Adrenal gland (tissue), 12 donors: ENCODE measurements around the gene EXD3. TPM values are rescaled to one million over a fixed set of nuclear protein-coding genes. Genes with fewer than 3 reads are reported as not detected.

Source experiments
- DNase-seq, 7 donors: peaks; one replicate each; pipeline ENCODE4 v3.0.0-alpha.2; 2019 to 2020
- H3K27ac ChIP-seq, 5 donors: fragments of 200-600 bp; sonication (generic) in 4 of 5; 1 replicate in 3 of 5; 2 replicates in 2 of 5; pipeline versions ENCODE4 v1.5.1 to v1.8.0; 2016 to 2020; ENCODE audit warnings: mild to moderate bottlenecking in 1 of 5
- H3K27me3 ChIP-seq: fragments of 200-600 bp; 2 replicates; pipeline ENCODE4 v1.8.0; 2021
- H3K36me3 ChIP-seq, 2 donors: fragments of 200-600 bp; replicated peaks in 1 of 2; 1 replicate in 1 of 2; 2 replicates in 1 of 2; pipeline versions ENCODE4 v1.5.1 to v1.8.0; 2018 to 2022
- H3K4me1 ChIP-seq, 2 donors: fragments of 200-600 bp; replicated peaks in 1 of 2; 1 replicate in 1 of 2; 2 replicates in 1 of 2; pipeline versions ENCODE4 v1.5.1 to v1.8.0; 2018 to 2021
- H3K4me3 ChIP-seq, 4 donors: fragments of 200-600 bp; sonication (generic) in 3 of 4; one replicate each; pipeline ENCODE4 v1.5.1; 2016 to 2018
- H3K9me3 ChIP-seq, 3 donors: fragments of 200-600 bp; sonication (generic) in 1 of 3; replicated peaks in 1 of 3; 1 replicate in 2 of 3; 2 replicates in 1 of 3; pipeline versions ENCODE4 v1.5.1 to v1.8.0; 2016 to 2021
- POLR2A ChIP-seq, 2 donors: fragments of 450-650 bp; IDR thresholded peaks; one replicate each; pipeline ENCODE4 v1.6.1; 2017; ENCODE audit warnings: antibody characterized with exemption in 2 of 2, mild to moderate bottlenecking in 2 of 2, moderate library complexity in 1 of 2
- WGBS, 4 donors: extraction: QIAGEN DNeasy Blood & Tissue Kit in 2 of 4; methylation state at CpG; one replicate each; pipeline versions ENCODE4 v1.1.5 to v1.1.7; 2013 to 2017; 5-methylcytosine and 5-hydroxymethylcytosine counted together
- intact Hi-C, 2 donors: fragments of 100-400 bp; cut with DNase I; formaldehyde crosslinking; loops; one replicate each; pipeline versions ENCODE4 v1.14.1 to v1.15.0; 2022 to 2023
- polyA plus RNA-seq, 3 donors: library from polyadenylated mRNA; stranded (reverse); fragments of 200-250 nt in 2 of 3; fragments of 350-450 nt in 1 of 3; fragmentation: Illumina TruSeq in 1 of 3; extraction: RNeasy Lipid Tissue Mini Kit (QIAGEN cat#74804) in 1 of 3; gene quantifications; one replicate each; pipeline ENCODE4 v1.2.3, GENCODE V29; 2013 to 2014
- total RNA-seq, 9 donors: library from RNA; depleted of rRNA in 4 of 9; stranded (reverse); fragments of >200 nt in 4 of 9; fragments of 120-200 nt in 1 of 9; fragmentation: NEBNext Ultra II Directional in 1 of 9; extraction: Animal tissue kit (Norgen Biotek cat#: 25700) in 1 of 9; gene quantifications; one replicate each; pipeline versions ENCODE4 v1.1.0 to v1.2.4, GENCODE V29; 2013 to 2023
- TF ChIP-seq, protein P1 (sequence below), 6 experiments: fragments of 450-650 bp in 4 of 6; fragments of 200-600 bp in 2 of 6; sonication (generic) in 1 of 6; IDR thresholded peaks; 1 replicate in 5 of 6; 2 replicates in 1 of 6; pipeline versions ENCODE4 v1.5.1 to v1.8.0; 2016 to 2021; ENCODE audit warnings: antibody characterized with exemption in 6 of 6, mild to moderate bottlenecking in 2 of 6, moderate library complexity in 1 of 6
- donor health status: healthy with polysubstance abuse.
- donor health status: Bipolar disorder and iron deficiency.
- donor health status: DM: yes; HTN: yes; CAD: no.
- donor health status: DM: no; HTN: no; CAD: no.
- donor health status: DM: no; HTN: no; CAD: no.
- donor health status: DM: yes; HTN: yes; CAD: no.

EXD3 gene
- total and polyA plus RNA-seq, 12 donors = 1.2 to 111 (median 23.9) TPM

DNA sequence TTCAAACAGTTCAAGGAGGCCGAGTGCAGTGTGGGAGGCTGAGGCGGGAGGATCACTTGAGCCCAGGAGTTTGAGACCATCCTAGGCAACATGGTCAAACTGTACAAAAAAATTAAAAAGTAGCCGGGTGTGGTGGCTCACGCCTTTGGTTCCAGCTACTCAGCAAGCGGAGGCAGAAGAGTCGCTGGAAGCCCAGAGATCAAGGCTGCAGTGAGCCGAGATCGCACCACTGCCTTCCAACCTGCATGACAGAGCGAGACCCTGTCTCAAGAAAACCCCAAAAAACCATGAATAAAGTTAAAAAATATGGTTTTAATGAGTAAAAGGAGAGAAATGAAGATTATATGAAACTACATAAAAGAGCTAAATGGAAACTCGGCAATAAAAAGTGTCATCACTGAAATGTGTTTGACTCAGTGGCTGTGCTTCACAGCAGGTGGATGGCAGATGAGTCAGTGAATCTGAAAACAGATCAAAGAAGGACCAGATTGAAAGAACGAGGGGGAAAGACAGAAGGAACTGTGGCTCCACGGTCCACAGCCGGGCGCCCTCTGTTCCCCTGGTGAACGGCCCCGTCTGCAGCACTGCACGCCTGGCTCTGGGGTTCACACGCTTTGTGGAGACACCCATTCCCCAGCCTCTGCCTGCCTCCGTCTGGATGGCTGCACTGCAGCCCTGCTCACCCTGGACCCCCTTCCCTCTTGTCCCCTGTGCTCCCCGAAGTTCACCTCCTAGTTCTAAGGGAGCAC lies 25.1 kb downstream of the EXD3 start:
- no peaks in the 10 kb centered on the region for H3K9me3 ChIP-seq
- no peaks in the 10 kb centered on the region for H3K36me3 ChIP-seq
- no peak for TF ChIP-seq POLR2A (IDR thresholded peaks at IDR 0.05)
- TF ChIP-seq, protein P1, sequence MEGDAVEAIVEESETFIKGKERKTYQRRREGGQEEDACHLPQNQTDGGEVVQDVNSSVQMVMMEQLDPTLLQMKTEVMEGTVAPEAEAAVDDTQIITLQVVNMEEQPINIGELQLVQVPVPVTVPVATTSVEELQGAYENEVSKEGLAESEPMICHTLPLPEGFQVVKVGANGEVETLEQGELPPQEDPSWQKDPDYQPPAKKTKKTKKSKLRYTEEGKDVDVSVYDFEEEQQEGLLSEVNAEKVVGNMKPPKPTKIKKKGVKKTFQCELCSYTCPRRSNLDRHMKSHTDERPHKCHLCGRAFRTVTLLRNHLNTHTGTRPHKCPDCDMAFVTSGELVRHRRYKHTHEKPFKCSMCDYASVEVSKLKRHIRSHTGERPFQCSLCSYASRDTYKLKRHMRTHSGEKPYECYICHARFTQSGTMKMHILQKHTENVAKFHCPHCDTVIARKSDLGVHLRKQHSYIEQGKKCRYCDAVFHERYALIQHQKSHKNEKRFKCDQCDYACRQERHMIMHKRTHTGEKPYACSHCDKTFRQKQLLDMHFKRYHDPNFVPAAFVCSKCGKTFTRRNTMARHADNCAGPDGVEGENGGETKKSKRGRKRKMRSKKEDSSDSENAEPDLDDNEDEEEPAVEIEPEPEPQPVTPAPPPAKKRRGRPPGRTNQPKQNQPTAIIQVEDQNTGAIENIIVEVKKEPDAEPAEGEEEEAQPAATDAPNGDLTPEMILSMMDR (IDR thresholded peaks at IDR 0.05) = no peak
- H3K4me1 ChIP-seq = no peaks in the 10 kb centered on the region
- H3K27me3 ChIP-seq = no peaks in the 10 kb centered on the region
- WGBS, 4 donors = 92 to 95% (median 94%) methylated on average over 19 to 20 of the region's 20 CpGs
- no peak overlapping the region for H3K4me3 ChIP-seq
- intact Hi-C loops = no loop called here
- H3K27ac ChIP-seq = no peak overlapping the region
- no peak for DNase-seq

DNA sequence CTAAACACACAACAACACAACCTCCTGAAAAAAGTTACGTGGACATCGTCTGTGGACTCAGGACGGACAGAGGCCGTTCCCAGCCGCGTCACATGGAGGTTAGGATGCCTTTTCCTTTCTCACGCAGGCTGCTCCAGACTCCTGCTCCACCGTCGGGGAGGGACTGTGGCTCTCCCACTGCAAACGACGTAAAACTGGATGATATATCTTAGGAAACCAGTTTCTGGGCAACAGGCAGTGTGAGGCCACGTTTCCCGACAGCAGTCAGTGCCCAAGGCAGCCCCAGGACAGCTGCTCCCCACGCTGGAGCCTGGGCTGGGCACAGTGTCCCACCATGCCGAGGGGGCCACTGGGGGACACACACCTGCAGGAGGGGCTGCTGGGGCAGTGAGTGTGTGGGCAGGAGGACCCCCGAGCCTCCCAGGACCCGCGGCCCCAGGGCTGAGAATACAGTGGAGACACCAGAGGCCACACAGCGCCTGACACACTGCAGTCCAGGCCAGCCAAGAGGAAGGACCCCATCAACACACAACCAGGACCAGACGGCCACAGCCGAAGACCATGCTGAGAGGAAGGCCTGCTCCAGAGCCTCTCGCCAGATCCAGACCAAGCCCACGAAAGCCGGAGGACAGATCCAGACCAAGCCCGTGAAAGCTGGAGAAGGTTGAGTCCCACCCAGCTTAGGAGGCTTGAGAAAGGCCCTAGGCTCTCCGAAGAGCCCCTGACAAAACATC lies 26.2 kb downstream of the EXD3 start:
- H3K4me1 ChIP-seq = no peaks in the 10 kb centered on the region
- H3K9me3 ChIP-seq = no peaks in the 10 kb centered on the region
- intact Hi-C loops = no loop called here
- H3K4me3 ChIP-seq = no peak overlapping the region
- DNase-seq = no peak
- no peaks in the 10 kb centered on the region for H3K27me3 ChIP-seq
- TF ChIP-seq, protein P1 (IDR thresholded peaks at IDR 0.05) = no peak
- no peak for TF ChIP-seq POLR2A (IDR thresholded peaks at IDR 0.05)
- H3K36me3 ChIP-seq = no peaks in the 10 kb centered on the region
- WGBS, 4 donors = 92 to 96% (median 95%) methylated on average over 17 to 26 of the region's 26 CpGs
- no peak overlapping the region for H3K27ac ChIP-seq

DNA sequence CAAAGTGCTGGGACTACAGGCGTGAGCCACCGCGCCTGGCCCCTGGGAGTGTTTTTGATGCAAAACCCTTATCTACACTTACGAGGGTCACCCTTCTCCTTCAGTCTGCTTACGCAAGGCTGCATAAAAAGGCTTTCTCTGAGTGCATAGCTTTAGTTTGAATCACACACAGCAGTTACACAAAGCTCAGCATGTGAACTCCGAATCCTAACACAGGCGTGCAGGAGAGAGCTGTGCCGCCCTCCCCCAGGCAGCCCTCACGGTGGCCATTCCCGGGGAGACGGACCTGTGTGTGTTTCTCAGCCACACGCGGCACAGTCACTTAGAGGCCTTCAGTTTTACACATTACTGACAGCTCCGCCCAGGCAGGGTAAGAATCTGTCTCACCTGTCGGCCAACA lies 26.7 kb downstream of the EXD3 start:
- Histone ChIP-seq H3K9me3 (no peaks in the 10 kb centered on the region), H3K4me3 (no peak overlapping the region), H3K36me3 (no peaks in the 10 kb centered on the region), H3K27me3 (no peaks in the 10 kb centered on the region), H3K27ac (no peak overlapping the region), H3K4me1 (no peaks in the 10 kb centered on the region)
- no peak for TF ChIP-seq POLR2A (IDR thresholded peaks at IDR 0.05)
- TF ChIP-seq, protein P1 (IDR thresholded peaks at IDR 0.05) = no peak
- intact Hi-C loops = no loop called here
- WGBS, 4 donors = 86 to 91% (median 90%) methylated on average over 15 of the region's 15 CpGs
- no peak for DNase-seq

DNA sequence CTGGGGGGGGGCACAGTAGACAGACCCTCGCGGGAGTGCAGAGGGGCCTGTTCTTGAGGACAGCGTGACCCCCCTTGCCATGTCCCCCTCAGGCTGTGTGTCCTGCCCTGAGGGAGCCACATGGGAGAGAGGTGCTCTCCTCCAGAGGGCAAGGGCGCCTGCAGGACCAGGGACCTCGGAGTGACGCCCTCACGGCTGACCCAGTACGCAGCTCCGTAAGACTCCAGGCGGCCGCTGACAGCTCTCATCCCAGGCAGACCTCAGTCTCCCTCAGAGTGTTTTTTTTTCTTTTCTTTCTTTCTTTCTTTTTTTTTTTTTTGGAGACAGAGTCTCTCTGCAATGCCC lies 27.3 kb downstream of the EXD3 start:
- H3K4me3 ChIP-seq = no peak overlapping the region
- H3K27me3 ChIP-seq = no peaks in the 10 kb centered on the region
- WGBS, 4 donors = 74 to 91% (median 85%) methylated on average over 8 to 11 of the region's 11 CpGs
- no peaks in the 10 kb centered on the region for H3K9me3 ChIP-seq
- no peak for TF ChIP-seq POLR2A (IDR thresholded peaks at IDR 0.05)
- TF ChIP-seq, protein P1 (IDR thresholded peaks at IDR 0.05) = no peak
- peaks cover 4% of the 10 kb centered on the region in 2 donors for H3K4me1 ChIP-seq
- H3K36me3 ChIP-seq = no peaks in the 10 kb centered on the region
- no peak for DNase-seq
- intact Hi-C loops = no loop called here
- H3K27ac ChIP-seq = no peak overlapping the region
